Measurements from ENCODE around the gene ATRIP. TPM values are rescaled to one million over a fixed set of nuclear protein-coding genes. Genes with fewer than 3 reads are reported as not detected.
"Not testable (repeated sequence)": the region's sequence is repeated elsewhere in the genome, so short reads cannot be mapped to it uniquely, and the experiment has no call there.

Gene ATRIP
- total RNA-seq, 1 experiment from 2014 or later = 16.1 TPM

DNA sequence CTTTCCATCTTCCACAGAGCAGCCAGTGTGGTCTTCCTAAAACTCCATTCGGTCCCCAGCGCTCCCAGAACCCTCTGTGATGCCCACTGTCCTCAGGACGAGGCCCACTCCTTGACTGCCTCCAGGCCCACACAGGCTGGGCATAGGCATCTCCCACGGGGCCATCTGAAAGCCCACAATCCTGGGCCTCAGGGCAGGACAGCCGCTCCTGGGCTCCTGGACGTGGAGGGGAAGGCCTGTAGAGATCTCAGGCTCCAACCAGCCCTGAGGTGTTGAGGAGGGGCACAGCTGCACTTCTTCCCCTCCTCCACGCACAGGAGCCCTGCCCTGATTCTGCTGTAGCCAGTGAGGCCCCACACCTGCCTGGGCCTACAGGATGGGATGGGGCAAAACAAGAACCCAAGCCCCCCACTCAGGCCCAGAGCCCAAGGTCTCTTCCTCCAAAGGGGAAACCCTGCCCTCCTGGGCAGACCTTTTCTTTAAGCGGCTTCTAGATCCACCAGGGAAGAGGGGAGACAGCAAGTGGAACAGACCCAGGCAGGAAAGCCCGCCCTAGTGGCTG, 31.5 kb downstream of the ATRIP start:
- Histone ChIP-seq H3K27me3 (ENCODE audit: low read length) (no peaks in the 10 kb centered on the region), H3K4me1 (ENCODE audit: insufficient read depth, low read length) (peaks cover 7% of the 10 kb centered on the region), H3K4me3 (ENCODE audit: low read length) (no peak overlapping the region), H3K9me3 (ENCODE audit: low read length) (no peaks in the 10 kb centered on the region), H3F3A (ENCODE audit: low read length, unreplicated experiment) (peaks cover 6% of the 10 kb centered on the region), H3K79me2 (ENCODE audit: low read length) (no peaks in the 10 kb centered on the region), H3K9me2 (replicated peaks; ENCODE audit: low read length) (no peaks in the 10 kb centered on the region), H3K27ac (ENCODE audit: low read length) (no peak overlapping the region), H4K20me1 (ENCODE audit: low read length) (no peaks in the 10 kb centered on the region), H3K9ac (ENCODE audit: low read length) (no peak overlapping the region), H2AFZ (ENCODE audit: low read length) (no peak overlapping the region), H3K4me2 (ENCODE audit: low read length) (no peak overlapping the region), H3K36me3 (ENCODE audit: low read depth, low read length) (no peaks in the 10 kb centered on the region)
- ChIA-PET CTCF (no interaction called here), POLR2A (ENCODE audit: unreplicated experiment) (no interaction called here)
- DNase-seq (no peak), ATAC-seq (no peak)
- intact Hi-C loops (cut with micrococcal nuclease) = no loop called here
- TF ChIP-seq EZH2 (IDR thresholded peaks at IDR 0.05; ENCODE audit: low read length, unreplicated experiment) (no peak), EZH2phosphoT487 (IDR thresholded peaks at IDR 0.05; ENCODE audit: borderline replicate concordance, low read length) (no peak)
- TF ChIP-seq, protein P1, sequence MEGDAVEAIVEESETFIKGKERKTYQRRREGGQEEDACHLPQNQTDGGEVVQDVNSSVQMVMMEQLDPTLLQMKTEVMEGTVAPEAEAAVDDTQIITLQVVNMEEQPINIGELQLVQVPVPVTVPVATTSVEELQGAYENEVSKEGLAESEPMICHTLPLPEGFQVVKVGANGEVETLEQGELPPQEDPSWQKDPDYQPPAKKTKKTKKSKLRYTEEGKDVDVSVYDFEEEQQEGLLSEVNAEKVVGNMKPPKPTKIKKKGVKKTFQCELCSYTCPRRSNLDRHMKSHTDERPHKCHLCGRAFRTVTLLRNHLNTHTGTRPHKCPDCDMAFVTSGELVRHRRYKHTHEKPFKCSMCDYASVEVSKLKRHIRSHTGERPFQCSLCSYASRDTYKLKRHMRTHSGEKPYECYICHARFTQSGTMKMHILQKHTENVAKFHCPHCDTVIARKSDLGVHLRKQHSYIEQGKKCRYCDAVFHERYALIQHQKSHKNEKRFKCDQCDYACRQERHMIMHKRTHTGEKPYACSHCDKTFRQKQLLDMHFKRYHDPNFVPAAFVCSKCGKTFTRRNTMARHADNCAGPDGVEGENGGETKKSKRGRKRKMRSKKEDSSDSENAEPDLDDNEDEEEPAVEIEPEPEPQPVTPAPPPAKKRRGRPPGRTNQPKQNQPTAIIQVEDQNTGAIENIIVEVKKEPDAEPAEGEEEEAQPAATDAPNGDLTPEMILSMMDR (conservative IDR thresholded peaks at IDR 0.05; ENCODE audit: low read depth, low read length) = no peak
- BruUV-seq (replicated peaks) = no TSS peak

DNA sequence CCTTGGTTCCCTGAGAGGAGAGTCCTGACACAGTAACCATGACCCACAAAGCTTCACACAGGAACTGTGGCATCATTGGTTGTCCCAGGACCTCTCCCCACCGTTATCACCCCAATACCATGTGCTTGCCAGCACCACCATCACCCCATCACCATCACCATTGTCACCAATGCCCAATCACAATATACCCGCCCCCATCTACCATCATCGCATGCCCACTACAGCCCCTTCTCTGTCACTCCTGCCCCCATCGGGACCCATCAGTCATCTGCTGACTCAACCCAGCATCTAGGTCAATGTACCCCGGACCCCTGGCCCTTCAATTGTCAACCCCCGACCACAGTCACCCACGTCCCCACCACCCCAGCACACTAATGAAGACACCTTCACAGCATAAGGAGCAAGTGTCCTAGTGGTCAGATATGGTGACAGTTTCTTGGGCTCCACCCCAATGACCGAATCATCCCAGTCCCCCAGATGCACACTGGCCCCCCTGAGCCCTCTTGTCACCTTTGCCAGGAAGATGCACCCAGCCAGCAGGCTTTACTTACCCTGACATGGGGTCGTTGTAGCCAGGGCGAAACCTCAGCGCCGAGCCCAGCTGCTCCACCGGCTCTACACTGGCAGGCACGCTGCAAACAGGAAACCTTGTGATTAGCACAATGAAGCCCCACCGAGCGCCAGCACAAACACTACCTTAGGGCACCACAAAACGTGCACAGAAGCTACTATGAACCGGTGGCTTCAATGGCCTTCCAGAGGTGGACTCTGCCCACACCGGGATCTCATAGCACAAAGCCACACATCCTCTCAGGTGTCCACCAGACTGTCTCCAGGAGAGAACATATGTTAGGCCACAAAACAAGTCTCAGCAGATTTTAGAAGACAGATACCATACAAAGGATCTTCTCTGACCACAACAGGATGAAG, 32.4 kb downstream of the ATRIP start:
- DNase-seq (no peak), ATAC-seq (no peak)
- Histone ChIP-seq H3K9me3 (ENCODE audit: low read length) (no peaks in the 10 kb centered on the region), H3K36me3 (ENCODE audit: low read depth, low read length) (no peaks in the 10 kb centered on the region), H3K4me3 (ENCODE audit: low read length) (no peak overlapping the region), H3K27me3 (ENCODE audit: low read length) (no peaks in the 10 kb centered on the region), H3K4me2 (ENCODE audit: low read length) (no peak overlapping the region), H2AFZ (ENCODE audit: low read length) (no peak overlapping the region), H4K20me1 (ENCODE audit: low read length) (no peaks in the 10 kb centered on the region), H3K27ac (ENCODE audit: low read length) (no peak overlapping the region), H3K9ac (ENCODE audit: low read length) (no peak overlapping the region), H3K79me2 (ENCODE audit: low read length) (no peaks in the 10 kb centered on the region), H3F3A (ENCODE audit: low read length, unreplicated experiment) (no peaks in the 10 kb centered on the region), H3K4me1 (ENCODE audit: insufficient read depth, low read length) (no peaks in the 10 kb centered on the region), H3K9me2 (replicated peaks; ENCODE audit: low read length) (no peaks in the 10 kb centered on the region)
- POLR2A ChIA-PET (ENCODE audit: unreplicated experiment) = no interaction called here
- intact Hi-C loops (cut with micrococcal nuclease) = no loop called here
- TF ChIP-seq EZH2 (IDR thresholded peaks at IDR 0.05; ENCODE audit: low read length, unreplicated experiment) (no peak), EZH2phosphoT487 (IDR thresholded peaks at IDR 0.05; ENCODE audit: borderline replicate concordance, low read length) (no peak)
- TF ChIP-seq, protein P1 (conservative IDR thresholded peaks at IDR 0.05; ENCODE audit: low read depth, low read length) = no peak
- BruUV-seq (replicated peaks) = no TSS peak
- CTCF ChIA-PET = no interaction called here

DNA sequence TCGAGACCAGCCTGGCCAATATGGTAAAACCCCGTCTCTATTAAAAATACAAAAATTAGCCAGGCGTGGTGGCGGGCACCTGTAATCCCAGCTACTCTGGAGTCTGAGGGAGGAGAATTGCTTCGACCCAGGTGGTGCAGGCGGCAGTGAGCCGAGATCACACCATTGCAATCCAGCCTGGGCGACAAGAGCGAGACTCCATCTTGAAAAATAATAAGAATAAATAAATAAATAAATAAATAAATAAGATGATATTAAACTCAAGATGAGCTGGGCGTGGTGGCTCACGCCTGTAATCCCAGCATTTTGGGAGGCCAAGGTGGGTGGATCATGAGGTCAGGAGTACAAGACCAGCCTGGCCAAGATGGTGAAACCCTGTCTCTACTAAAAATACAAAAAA, 34.4 kb downstream of the ATRIP start:
- intact Hi-C loops (cut with micrococcal nuclease) = not testable (repeated sequence)

DNA sequence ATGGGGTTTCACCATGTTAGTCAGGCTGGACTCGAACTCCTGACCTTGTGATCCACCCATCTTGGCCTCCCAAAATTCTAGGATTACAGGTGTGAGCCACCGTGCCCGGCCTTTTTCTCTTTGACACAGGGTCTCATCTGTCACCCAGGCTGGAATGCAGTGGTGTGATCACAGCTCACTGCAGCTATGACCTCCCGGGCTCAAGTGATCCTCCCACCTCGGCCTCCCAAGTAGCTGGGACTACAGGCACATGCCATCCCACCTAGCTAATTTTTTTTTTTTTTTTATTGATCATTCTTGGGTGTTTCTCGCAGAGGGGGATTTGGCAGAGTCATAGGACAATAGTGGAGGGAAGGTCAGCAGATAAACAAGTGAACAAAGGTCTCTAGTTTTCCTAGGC, 36.3 kb downstream of the ATRIP start:
- H3K79me2 ChIP-seq (ENCODE audit: low read length); intact Hi-C loops (cut with micrococcal nuclease); DNase-seq; H3K27me3 ChIP-seq (ENCODE audit: low read length); H4K20me1 ChIP-seq (ENCODE audit: low read length); H3K9ac ChIP-seq (ENCODE audit: low read length); H3K4me1 ChIP-seq (ENCODE audit: insufficient read depth, low read length); H3K9me3 ChIP-seq (ENCODE audit: low read length); CTCF ChIA-PET; H3F3A ChIP-seq (ENCODE audit: low read length, unreplicated experiment); H3K4me3 ChIP-seq (ENCODE audit: low read length); H3K9me2 ChIP-seq (replicated peaks; ENCODE audit: low read length); POLR2A ChIA-PET (ENCODE audit: unreplicated experiment); H3K27ac ChIP-seq (ENCODE audit: low read length); H2AFZ ChIP-seq (ENCODE audit: low read length); H3K4me2 ChIP-seq (ENCODE audit: low read length); H3K36me3 ChIP-seq (ENCODE audit: low read depth, low read length); ATAC-seq; BruUV-seq (replicated peaks): not testable (repeated sequence)

More for the DNA sequence above, 34.4 kb downstream of the ATRIP start:
- CTCF ChIA-PET; ATAC-seq; H3K9ac ChIP-seq (ENCODE audit: low read length); H2AFZ ChIP-seq (ENCODE audit: low read length); BruUV-seq (replicated peaks); H3K4me1 ChIP-seq (ENCODE audit: insufficient read depth, low read length); H3K9me3 ChIP-seq (ENCODE audit: low read length); H3K4me3 ChIP-seq (ENCODE audit: low read length); H3K27me3 ChIP-seq (ENCODE audit: low read length); H3F3A ChIP-seq (ENCODE audit: low read length, unreplicated experiment); H3K9me2 ChIP-seq (replicated peaks; ENCODE audit: low read length); H4K20me1 ChIP-seq (ENCODE audit: low read length); DNase-seq; H3K4me2 ChIP-seq (ENCODE audit: low read length); H3K79me2 ChIP-seq (ENCODE audit: low read length); H3K27ac ChIP-seq (ENCODE audit: low read length); H3K36me3 ChIP-seq (ENCODE audit: low read depth, low read length): not testable (repeated sequence)
- POLR2A ChIA-PET (ENCODE audit: unreplicated experiment) = interaction anchor here (0.6 kb wide), 1 partner anchor 26 kb away, joined by 3 read pairs; no protein-coding TSS in a partner anchor

Measured in PC-3 (cell line).